GM12864 (cell line): ENCODE data around the gene SCRT2.

Source experiments
- DNase-seq: peaks from one replicate; pipeline ENCODE4 v3.0.0-alpha.2; 2011; ENCODE audit warnings: low read depth
- H3K4me3 ChIP-seq: 2 replicates; pipeline ENCODE4 v1.5.1; 2011; ENCODE audit warnings: mild to moderate bottlenecking, low read depth, low read length, control low read depth
- CTCF ChIP-seq: IDR thresholded peaks from 2 replicates; pipeline ENCODE4 v1.5.1; 2011; ENCODE audit warnings: low read depth, mild to moderate bottlenecking, moderate library complexity, low read length, control low read depth, inconsistent platforms; ENCODE audit errors: missing control alignments

Gene SCRT2

GRCh38 chr20:621125-621756, 54.4 kb downstream of the SCRT2 start:
- TF ChIP-seq CTCF = no peak
- DNase-seq = no peak
- H3K4me3 ChIP-seq = no peak overlapping the region

- no peak overlapping the region for H3K4me3 ChIP-seq
- TF ChIP-seq CTCF = no peak
- no peak for DNase-seq
Observed at GRCh38 chr20:620246-620645, 55.4 kb downstream of the SCRT2 start.

- no peak for DNase-seq
- H3K4me3 ChIP-seq = no peak overlapping the region
- no peak for TF ChIP-seq CTCF
Observed at GRCh38 chr20:618980-619379, 56.6 kb downstream of the SCRT2 start.

GRCh38 chr20:617934-618690, 57.5 kb downstream of the SCRT2 start:
- no peak for TF ChIP-seq CTCF
- H3K4me3 ChIP-seq = no peak overlapping the region
- DNase-seq = no peak

GRCh38 chr20:615514-615913, 60.1 kb downstream of the SCRT2 start:
- no peak overlapping the region for H3K4me3 ChIP-seq
- TF ChIP-seq CTCF = no peak
- no peak for DNase-seq

- no peak for DNase-seq
- H3K4me3 ChIP-seq = no peak overlapping the region
- TF ChIP-seq CTCF = no peak
Observed at GRCh38 chr20:611843-612185, 63.8 kb downstream of the SCRT2 start.
